DOHH2 (cell line): ENCODE data around the gene CBFB.

ENCODE experiments used
- EZH2phosphoT487 ChIP-seq: fragments of 200-600 bp; sonication (generic); IDR thresholded peaks from 2 replicates; pipeline ENCODE4 v1.6.1; 2017; ENCODE audit warnings: borderline replicate concordance, mild to moderate bottlenecking, antibody characterized with exemption, low read length, moderate library complexity, mixed read lengths
- TF ChIP-seq, protein P1 (sequence below): fragments of 200-600 bp; sonication (generic); IDR thresholded peaks from one replicate; pipeline ENCODE4 v1.5.1; 2014; ENCODE audit warnings: antibody characterized with exemption, mild to moderate bottlenecking, low read depth, low read length; ENCODE audit not compliant: poor library complexity, severe bottlenecking

DNA sequence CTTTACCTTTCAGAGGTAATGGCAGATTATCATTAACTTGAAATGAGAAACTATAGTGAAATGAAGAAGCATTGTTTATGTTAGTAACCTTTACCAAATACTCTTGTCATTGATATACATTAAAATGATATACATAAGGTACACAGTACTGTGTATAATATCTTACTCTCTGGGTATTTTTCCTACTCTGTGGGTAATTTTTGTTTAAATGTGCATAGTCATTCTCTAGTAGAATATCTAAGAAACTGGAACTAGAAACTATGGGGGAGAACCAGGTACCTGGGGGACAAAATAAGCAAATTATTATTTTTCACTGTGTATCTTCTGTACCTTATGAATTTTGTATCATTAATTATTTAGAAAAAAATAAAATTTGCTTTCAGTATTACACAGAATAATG is 60.2 kb downstream of the CBFB start:
- TF ChIP-seq, protein P1, sequence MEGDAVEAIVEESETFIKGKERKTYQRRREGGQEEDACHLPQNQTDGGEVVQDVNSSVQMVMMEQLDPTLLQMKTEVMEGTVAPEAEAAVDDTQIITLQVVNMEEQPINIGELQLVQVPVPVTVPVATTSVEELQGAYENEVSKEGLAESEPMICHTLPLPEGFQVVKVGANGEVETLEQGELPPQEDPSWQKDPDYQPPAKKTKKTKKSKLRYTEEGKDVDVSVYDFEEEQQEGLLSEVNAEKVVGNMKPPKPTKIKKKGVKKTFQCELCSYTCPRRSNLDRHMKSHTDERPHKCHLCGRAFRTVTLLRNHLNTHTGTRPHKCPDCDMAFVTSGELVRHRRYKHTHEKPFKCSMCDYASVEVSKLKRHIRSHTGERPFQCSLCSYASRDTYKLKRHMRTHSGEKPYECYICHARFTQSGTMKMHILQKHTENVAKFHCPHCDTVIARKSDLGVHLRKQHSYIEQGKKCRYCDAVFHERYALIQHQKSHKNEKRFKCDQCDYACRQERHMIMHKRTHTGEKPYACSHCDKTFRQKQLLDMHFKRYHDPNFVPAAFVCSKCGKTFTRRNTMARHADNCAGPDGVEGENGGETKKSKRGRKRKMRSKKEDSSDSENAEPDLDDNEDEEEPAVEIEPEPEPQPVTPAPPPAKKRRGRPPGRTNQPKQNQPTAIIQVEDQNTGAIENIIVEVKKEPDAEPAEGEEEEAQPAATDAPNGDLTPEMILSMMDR: no peak
- TF ChIP-seq EZH2phosphoT487: no peak
